HG03432 (cell line): ENCODE measurements around the gene PCDH10.
"Not testable (repeated sequence)": the region's sequence is repeated elsewhere in the genome, so short reads cannot be mapped to it uniquely, and the experiment has no call there.

ENCODE experiments used
- ATAC-seq: cut with Tn5 transposase; IDR thresholded peaks from one replicate; pipeline ENCODE4 v1.9.1; 2021; ENCODE audit warnings: mild to moderate bottlenecking, moderate library complexity; ENCODE audit not compliant: unreplicated experiment

The PCDH10 gene

DNA sequence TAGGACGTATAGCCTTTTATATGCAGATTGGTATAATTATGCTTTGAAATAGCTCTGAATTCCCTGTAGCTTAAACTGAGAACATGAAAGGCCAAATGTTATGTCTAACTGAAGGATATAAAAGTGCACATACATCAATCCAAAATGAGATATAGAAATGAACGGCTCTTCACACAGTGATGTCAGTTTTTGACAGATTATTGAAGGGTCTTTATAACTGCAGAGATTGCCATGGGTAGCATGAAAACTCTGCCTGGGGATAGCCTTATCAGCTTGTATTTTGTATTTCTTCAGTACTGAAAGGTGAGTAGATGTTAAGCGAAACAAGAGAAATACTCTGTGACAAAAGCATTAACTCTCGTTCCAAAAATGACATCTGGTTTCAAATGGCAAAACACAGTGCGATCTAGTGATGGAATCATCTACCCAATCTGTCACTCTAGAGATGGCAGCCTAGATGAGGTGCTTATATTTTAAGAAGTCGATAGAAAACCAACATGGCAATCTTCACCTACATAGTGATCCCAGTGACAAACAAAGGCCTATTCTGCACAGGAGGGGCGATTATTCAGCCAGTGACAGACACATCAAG lies 59.7 kb downstream of the PCDH10 start:
- no peak for ATAC-seq

DNA sequence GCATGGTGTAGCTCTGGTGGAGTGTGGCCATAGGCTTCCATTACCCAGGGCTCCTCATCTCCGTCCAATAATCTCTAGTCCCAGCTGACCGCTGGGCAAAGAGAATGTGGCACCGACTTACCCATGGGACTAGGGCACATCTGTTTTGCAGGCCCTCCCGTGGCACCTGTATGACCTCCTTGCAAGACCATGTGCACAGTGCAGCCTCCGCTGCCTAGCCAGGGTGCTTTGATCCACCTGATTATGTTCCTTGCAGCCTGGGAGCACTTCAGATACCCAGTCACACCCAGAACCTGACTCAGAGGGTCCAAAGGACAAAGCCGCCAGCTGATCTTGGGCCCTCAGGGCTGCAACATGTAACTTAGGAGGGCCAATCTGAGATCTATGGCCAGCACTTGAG lies 84.8 kb downstream of the PCDH10 start:
- no peak for ATAC-seq

DNA sequence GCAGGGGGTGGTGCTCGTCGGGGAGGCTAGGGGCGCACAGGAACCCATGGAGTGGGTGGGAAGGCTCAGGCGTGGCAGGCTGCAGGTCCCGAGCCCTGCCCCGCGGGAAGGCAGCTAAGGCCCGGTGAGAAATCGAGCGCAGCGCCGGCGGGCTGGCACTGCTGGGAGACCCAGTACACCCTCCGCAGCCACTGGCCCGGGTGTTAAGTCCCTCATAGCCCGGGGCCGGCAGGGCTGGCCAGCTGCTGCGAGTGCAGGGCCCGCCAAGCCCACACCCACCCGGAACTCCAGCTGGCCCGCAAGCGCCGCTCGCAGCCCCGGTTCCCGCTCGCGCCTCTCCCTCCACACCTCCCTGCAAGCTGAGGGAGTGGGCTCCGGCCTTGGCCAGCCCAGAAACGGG lies 91.4 kb downstream of the PCDH10 start:
- not testable (repeated sequence) for ATAC-seq
